Lower lobe of right lung (tissue), 2 donors: ENCODE results near the gene BCAR3. TPM values are rescaled to one million over a fixed set of nuclear protein-coding genes. Genes with fewer than 3 reads are reported as not detected.
"Not testable (repeated sequence)": the region's sequence is repeated elsewhere in the genome, so short reads cannot be mapped to it uniquely, and the experiment has no call there.

ENCODE experiments used
- ATAC-seq, 2 donors: fragments of 200-7000 bp; cut with Tn5 transposase; one replicate each; pipeline ENCODE4 v1.9.1; 2020 to 2022; ENCODE audit warnings: mild to moderate bottlenecking in 2 of 2, moderate library complexity in 2 of 2
- DNase-seq: peaks from one replicate; pipeline ENCODE4 v3.0.0-alpha.2; 2020
- H3K27ac ChIP-seq: fragments of 200-600 bp; one replicate; pipeline ENCODE4 v1.8.0; 2022
- H3K27me3 ChIP-seq: fragments of 200-600 bp; one replicate; pipeline ENCODE4 v1.8.0; 2022; ENCODE audit warnings: low read depth
- H3K36me3 ChIP-seq: fragments of 200-600 bp; one replicate; pipeline ENCODE4 v1.8.0; 2022; ENCODE audit warnings: mild to moderate bottlenecking
- H3K4me1 ChIP-seq: fragments of 200-600 bp; one replicate; pipeline ENCODE4 v1.8.0; 2022
- H3K4me3 ChIP-seq: fragments of 200-600 bp; one replicate; pipeline ENCODE4 v1.8.0; 2022; ENCODE audit warnings: mild to moderate bottlenecking
- H3K9me3 ChIP-seq: fragments of 200-600 bp; one replicate; pipeline ENCODE4 v1.8.0; 2022
- CTCF ChIP-seq: fragments of 200-600 bp; IDR thresholded peaks from one replicate; pipeline ENCODE4 v1.8.0; 2022; ENCODE audit warnings: antibody characterized with exemption, mild to moderate bottlenecking
- intact Hi-C: fragments of 100-400 bp; cut with DNase I; formaldehyde crosslinking; loops from one replicate; pipeline ENCODE4 v1.11.0; 2022
- total RNA-seq: library from RNA; stranded (reverse); fragmentation: NEBNext Ultra II Directional; extraction: Animal tissue kit (Norgen Biotek cat#: 25700); gene quantifications from one replicate; pipeline ENCODE4 v1.2.1, GENCODE V29; 2021
- donor health status: DM: no; HTN: yes; CAD: no; lungs with severe emphysema.

BCAR3 gene
- total RNA-seq, 1 donor from 2014 or later = 24.9 TPM

GRCh38 chr1:93675931-93676330 lies 5.7 kb downstream of the BCAR3 start:
- H3K27me3 ChIP-seq = no peaks in the 10 kb centered on the region
- peaks cover 92% of the 10 kb centered on the region for H3K4me1 ChIP-seq
- no peak overlapping the region for H3K4me3 ChIP-seq
- no peak for TF ChIP-seq CTCF
- intact Hi-C loops = no loop called here
- DNase-seq = no peak
- peak overlapping the region; percentile 26 for H3K27ac ChIP-seq
- peaks cover 11% of the 10 kb centered on the region for H3K36me3 ChIP-seq
- no peak for ATAC-seq
- H3K9me3 ChIP-seq = no peaks in the 10 kb centered on the region

GRCh38 chr1:93675271-93675670 lies 6.4 kb downstream of the BCAR3 start:
- no peak for ATAC-seq
- TF ChIP-seq CTCF = no peak
- no peak for DNase-seq
- H3K4me1 ChIP-seq = peaks cover 94% of the 10 kb centered on the region
- H3K36me3 ChIP-seq = peaks cover 11% of the 10 kb centered on the region
- no peaks in the 10 kb centered on the region for H3K9me3 ChIP-seq
- no peaks in the 10 kb centered on the region for H3K27me3 ChIP-seq
- H3K27ac ChIP-seq = peak overlapping the region; percentile 26
- H3K4me3 ChIP-seq = no peak overlapping the region
- intact Hi-C loops = no loop called here

GRCh38 chr1:93674071-93674470 lies 7.6 kb downstream of the BCAR3 start:
- H3K9me3 ChIP-seq, H3K27me3 ChIP-seq, intact Hi-C loops, H3K4me3 ChIP-seq, ATAC-seq, DNase-seq: not testable (repeated sequence)
- H3K27ac ChIP-seq = peak overlapping the region; percentile 31
- H3K36me3 ChIP-seq = peaks cover 11% of the 10 kb centered on the region
- peaks cover 94% of the 10 kb centered on the region for H3K4me1 ChIP-seq

- no peaks in the 10 kb centered on the region for H3K9me3 ChIP-seq
- H3K4me1 ChIP-seq = peaks cover 91% of the 10 kb centered on the region
- DNase-seq (no peak), ATAC-seq (peak; percentile 49 to 60)
- no peak overlapping the region for H3K4me3 ChIP-seq
- no peak for TF ChIP-seq CTCF
- H3K27me3 ChIP-seq = no peaks in the 10 kb centered on the region
- H3K27ac ChIP-seq = peak overlapping the region; percentile 52
- intact Hi-C loops = no loop called here
- H3K36me3 ChIP-seq = peaks cover 11% of the 10 kb centered on the region
Observed at GRCh38 chr1:93673163-93673829, 8.3 kb downstream of the BCAR3 start.

- Histone ChIP-seq H3K4me3 (no peak overlapping the region), H3K4me1 (peaks cover 94% of the 10 kb centered on the region), H3K36me3 (peaks cover 11% of the 10 kb centered on the region), H3K9me3 (no peaks in the 10 kb centered on the region), H3K27me3 (no peaks in the 10 kb centered on the region), H3K27ac (peak overlapping the region; percentile 52)
- ATAC-seq (peak; percentile 78), DNase-seq (peak; percentile 71)
- intact Hi-C loops = no loop called here
- no peak for TF ChIP-seq CTCF
Observed at GRCh38 chr1:93672477-93673162, 9.0 kb downstream of the BCAR3 start.

GRCh38 chr1:93672069-93672468 lies 9.6 kb downstream of the BCAR3 start:
- DNase-seq = peak; percentile 73
- intact Hi-C loops = no loop called here

More at GRCh38 chr1:93672069-93672468, 9.6 kb downstream of the BCAR3 start:
- Histone ChIP-seq H3K9me3 (no peaks in the 10 kb centered on the region), H3K36me3 (peaks cover 12% of the 10 kb centered on the region), H3K4me3 (no peak overlapping the region), H3K27me3 (no peaks in the 10 kb centered on the region), H3K4me1 (peaks cover 94% of the 10 kb centered on the region), H3K27ac (peak overlapping the region; percentile 52)
- peak; percentile 71 to 79 for ATAC-seq
- no peak for TF ChIP-seq CTCF
